SKM-1 (cell line): ENCODE results near the gene CEP55.

ENCODE experiments used
- DNase-seq: peaks from one replicate; lab custom pipeline; 2025; ENCODE audit not compliant: unreplicated experiment; lab: John Stamatoyannopoulos, UW

The CEP55 gene

GRCh38 chr10:93559490-93559889 lies 63.1 kb downstream of the CEP55 start:
- no peak for DNase-seq

GRCh38 chr10:93560541-93560940 lies 64.1 kb downstream of the CEP55 start:
- DNase-seq, result no peak

DNA sequence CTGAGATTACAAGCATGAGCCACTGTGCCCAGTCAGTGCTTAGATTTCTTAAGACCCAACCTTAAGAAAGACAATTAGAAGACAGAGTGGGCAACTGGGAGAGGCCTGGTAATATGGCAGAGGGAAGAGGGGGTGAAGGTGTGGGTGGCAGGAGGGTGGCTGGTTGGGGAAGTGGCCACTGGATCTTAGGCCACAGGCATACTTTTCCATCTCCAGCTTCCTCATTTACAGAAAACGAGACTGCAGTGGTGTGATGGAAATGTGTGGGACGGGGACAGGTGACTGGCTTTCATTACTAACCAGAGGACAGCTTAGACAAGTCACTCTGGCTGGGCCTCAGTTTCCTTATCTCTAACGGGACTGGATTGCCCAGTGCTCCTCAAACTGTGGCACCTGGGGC lies 69.0 kb downstream of the CEP55 start:
- no peak for DNase-seq

DNA sequence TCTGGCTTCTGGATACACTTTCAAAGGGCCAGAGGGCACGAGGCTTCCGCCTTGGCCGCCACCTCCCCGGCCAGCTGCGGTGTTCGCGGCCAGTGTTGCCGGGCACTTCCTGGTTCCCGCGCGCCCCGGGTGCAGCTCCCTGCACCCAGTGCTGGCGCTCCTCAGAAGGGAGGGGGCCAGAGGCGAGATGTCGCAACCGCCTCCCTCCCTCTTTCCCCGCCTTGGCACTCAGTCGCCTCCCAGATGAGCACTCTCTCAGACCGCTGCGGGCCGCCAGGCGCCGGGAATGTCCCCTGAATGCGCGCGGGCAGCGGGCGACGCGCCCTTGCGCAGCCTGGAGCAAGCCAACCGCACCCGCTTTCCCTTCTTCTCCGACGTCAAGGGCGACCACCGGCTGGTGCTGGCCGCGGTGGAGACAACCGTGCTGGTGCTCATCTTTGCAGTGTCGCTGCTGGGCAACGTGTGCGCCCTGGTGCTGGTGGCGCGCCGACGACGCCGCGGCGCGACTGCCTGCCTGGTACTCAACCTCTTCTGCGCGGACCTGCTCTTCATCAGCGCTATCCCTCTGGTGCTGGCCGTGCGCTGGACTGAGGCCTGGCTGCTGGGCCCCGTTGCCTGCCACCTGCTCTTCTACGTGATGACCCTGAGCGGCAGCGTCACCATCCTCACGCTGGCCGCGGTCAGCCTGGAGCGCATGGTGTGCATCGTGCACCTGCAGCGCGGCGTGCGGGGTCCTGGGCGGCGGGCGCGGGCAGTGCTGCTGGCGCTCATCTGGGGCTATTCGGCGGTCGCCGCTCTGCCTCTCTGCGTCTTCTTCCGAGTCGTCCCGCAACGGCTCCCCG lies 70.2 kb downstream of the CEP55 start, which contains the start of gene FFAR4:
Gene FFAR4 (plus strand): TSS at position 231 of the 842 bp plus-strand sequence. CDS start 56 bp downstream, at position 287.
- DNase-seq, result no peak

DNA sequence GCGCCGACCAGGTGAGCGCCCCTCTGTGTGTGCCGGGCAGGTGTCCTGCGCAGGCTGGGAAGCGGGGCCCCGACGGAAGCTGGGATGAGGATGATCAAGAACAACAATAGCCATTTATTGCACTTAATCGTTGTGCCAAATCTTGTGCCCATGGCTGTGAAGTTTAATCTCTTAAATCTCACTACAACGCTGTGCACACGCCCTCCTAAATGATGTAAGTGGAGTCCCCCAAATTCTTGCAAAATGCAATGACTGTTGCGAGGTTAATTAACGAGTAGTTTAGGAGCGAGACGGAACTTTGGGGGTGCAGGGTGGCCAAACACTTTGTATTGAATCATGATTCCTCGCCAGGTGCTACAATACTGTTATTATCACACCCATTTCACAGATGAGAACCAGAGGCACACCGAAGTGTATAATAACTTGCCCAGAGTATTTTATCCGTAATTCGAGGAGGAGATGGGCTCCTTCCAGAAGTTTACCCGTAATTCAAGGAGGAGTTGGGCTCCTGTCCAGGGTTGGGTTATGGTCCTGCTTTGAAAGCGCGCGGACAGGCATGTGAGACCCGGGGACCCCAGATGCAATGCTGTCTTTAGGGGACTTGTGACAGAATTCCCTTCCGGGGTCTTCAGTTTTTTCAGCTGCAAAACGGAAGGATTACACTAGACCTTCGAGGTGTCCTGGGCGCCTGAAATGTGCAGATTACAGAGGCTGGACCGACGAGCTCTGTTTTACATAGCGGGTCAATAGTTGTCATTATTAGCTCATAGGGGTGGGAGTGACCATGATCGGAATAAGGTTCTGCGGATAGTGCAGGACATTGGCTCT lies 71.1 kb downstream of the CEP55 start:
- DNase-seq, result no peak

- no peak for DNase-seq
These were observed 71.6 kb downstream of the CEP55 start for GRCh38 chr10:93568105-93568390.

- no peak for DNase-seq
These were observed 74.0 kb downstream of the CEP55 start for GRCh38 chr10:93570383-93570782.

GRCh38 chr10:93572606-93573005 lies 76.2 kb downstream of the CEP55 start:
- DNase-seq, result no peak

GRCh38 chr10:93573051-93573909 lies 76.9 kb downstream of the CEP55 start:
- peak; percentile 52 for DNase-seq

DNA sequence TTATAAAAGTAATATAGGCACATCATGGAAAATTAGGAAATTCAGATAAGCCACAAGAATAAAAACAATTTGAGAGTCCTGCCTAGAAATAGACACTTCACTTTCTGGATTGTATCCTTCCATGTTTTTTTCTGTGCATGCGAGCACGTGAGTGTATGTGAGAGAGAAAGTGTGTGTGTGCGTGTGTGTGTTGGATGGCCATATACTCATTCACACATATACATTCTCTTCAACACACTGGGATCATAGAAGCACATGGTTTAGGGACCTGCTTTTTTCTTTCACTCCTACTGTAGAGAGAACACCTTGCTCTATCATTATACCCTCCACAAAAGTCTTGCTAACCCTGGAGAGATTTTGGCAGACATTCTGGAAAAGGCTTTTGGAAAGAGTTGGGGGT lies 77.5 kb downstream of the CEP55 start:
- no peak for DNase-seq

- no peak for DNase-seq
These were observed 80.5 kb downstream of the CEP55 start for GRCh38 chr10:93576888-93577287.

GRCh38 chr10:93577565-93577964 lies 81.2 kb downstream of the CEP55 start:
- DNase-seq, result no peak
